K562 (cell line): ENCODE results near the gene ALS2. TPM values are rescaled to one million over a fixed set of nuclear protein-coding genes. Genes with fewer than 3 reads are reported as not detected.

ENCODE experiments used
- ATAC-seq: fragments of 200-7000 bp; cut with Tn5 transposase; 3 replicates; pipeline ENCODE4 v1.9.1; 2020; ENCODE audit warnings: moderate library complexity
- BruUV-seq: library from RNA; stranded (reverse); fragments of 400-500 nt; replicated peaks from 2 replicates; lab custom pipeline; 2021; lab: Mats Ljungman, UMichigan
- CTCF ChIA-PET: fragments of 300-600 bp; formaldehyde crosslinking; extraction: SDS; loops from one replicate; lab custom pipeline; 2021; ENCODE audit warnings: low intra/inter-chr PET ratio; lab: Yijun Ruan, JAX
- POLR2A ChIA-PET: fragments of 300-600, 350-650 bp; sonication (Branson Sonifier 250); formaldehyde crosslinking; extraction: SDS; loops from one replicate; lab custom pipeline; 2021; ENCODE audit warnings: antibody characterized with exemption, inconsistent platforms; lab: Yijun Ruan, JAX
- DNase-seq, 4 experiments: peaks; one replicate each; pipeline versions ENCODE4 v3.0.0 to v3.0.0-alpha.2; 2011 to 2018; ENCODE audit warnings: low spot score in 3 of 4, mixed read lengths in 3 of 4; ENCODE audit errors: extremely low read depth in 1 of 4
- FAIRE-seq: peaks from 2 replicates; lab custom pipeline; 2011; peaks lifted over from hg19 to GRCh38; lab: Jason Lieb, UNC
- H2AFZ ChIP-seq: 2 replicates; pipeline ENCODE4 v1.6.0; 2011; ENCODE audit warnings: low read depth, low read length, control low read depth, inconsistent platforms
- H3K27ac ChIP-seq: fragments of 200-600 bp; 3 replicates; pipeline ENCODE4 v1.8.0; 2011; ENCODE audit warnings: low read depth, mild to moderate bottlenecking, control low read depth, inconsistent platforms, low read length, moderate library complexity, mixed read lengths; ENCODE audit errors: extremely low read depth
- H3K27me3 ChIP-seq, 2 experiments: fragments of 300-600 bp in 1 of 2; 2 replicates in 1 of 2; 3 replicates in 1 of 2; pipeline versions ENCODE4 v1.6.0 to v1.8.0; 2011; ENCODE audit warnings: inconsistent platforms in 2 of 2, low read length in 2 of 2, mild to moderate bottlenecking in 1 of 2, mixed read lengths in 1 of 2, moderate library complexity in 1 of 2; ENCODE audit not compliant: control insufficient read depth in 2 of 2, insufficient read depth in 2 of 2
- H3K36me3 ChIP-seq: fragments of 300-600 bp; 3 replicates; pipeline ENCODE4 v1.8.0; 2011; ENCODE audit warnings: mild to moderate bottlenecking, low read length, inconsistent platforms; ENCODE audit not compliant: control insufficient read depth, insufficient read depth
- H3K4me1 ChIP-seq, 2 experiments: fragments of 200-600 bp in 1 of 2; replicated peaks in 1 of 2; 2 replicates in 1 of 2; 3 replicates in 1 of 2; pipeline versions ENCODE4 v1.5.1 to v1.8.0; 2011; ENCODE audit warnings: inconsistent platforms in 2 of 2, low read length in 2 of 2, mild to moderate bottlenecking in 1 of 2, mixed read lengths in 1 of 2, moderate library complexity in 1 of 2; ENCODE audit not compliant: control insufficient read depth in 2 of 2, insufficient read depth in 2 of 2
- H3K4me2 ChIP-seq: 2 replicates; pipeline ENCODE4 v1.6.1; 2011; ENCODE audit warnings: low read length, control low read depth, inconsistent platforms, mixed read lengths; ENCODE audit not compliant: insufficient read depth
- H3K4me3 ChIP-seq: fragments of 200-600 bp; sonication (generic), shearing (Covaris generic); 2 replicates; pipeline ENCODE4 v1.5.1; 2016; ENCODE audit warnings: control low read depth, inconsistent platforms
- H3K79me2 ChIP-seq: fragments of 200-600 bp; 3 replicates; pipeline ENCODE4 v1.8.0; 2011; ENCODE audit warnings: low read length, inconsistent platforms; ENCODE audit not compliant: control insufficient read depth, insufficient read depth
- H3K9ac ChIP-seq, 2 experiments: 2 replicates each; pipeline versions ENCODE4 v1.6.0 to v1.6.1; 2011; ENCODE audit warnings: low read depth in 2 of 2, low read length in 2 of 2, control low read depth in 1 of 2, inconsistent platforms in 1 of 2, mild to moderate bottlenecking in 1 of 2, mixed read lengths in 1 of 2; ENCODE audit not compliant: insufficient read depth in 1 of 2
- H3K9me1 ChIP-seq: one replicate; pipeline ENCODE4 v1.6.0; 2011; ENCODE audit warnings: inconsistent platforms, mild to moderate bottlenecking, low read length, moderate library complexity; ENCODE audit not compliant: control insufficient read depth, insufficient read depth
- H3K9me3 ChIP-seq: replicated peaks from 2 replicates; pipeline ENCODE4 v1.5.1; 2011; ENCODE audit warnings: low read depth, low read length, inconsistent platforms; ENCODE audit not compliant: control insufficient read depth, insufficient read depth
- H4K20me1 ChIP-seq: replicated peaks from 2 replicates; pipeline ENCODE4 v1.6.1; 2011; ENCODE audit warnings: low read length, inconsistent platforms, mixed read lengths; ENCODE audit not compliant: control insufficient read depth, insufficient read depth
- ASH1L ChIP-seq: fragments of 450-650 bp; IDR thresholded peaks from 2 replicates; pipeline ENCODE4 v1.6.1; 2018; ENCODE audit warnings: borderline replicate concordance, mild to moderate bottlenecking, low read depth; ENCODE audit not compliant: partially characterized antibody
- DACH1 ChIP-seq: fragments of 450-650 bp; IDR thresholded peaks from 2 replicates; pipeline ENCODE4 v1.6.1; 2018; ENCODE audit not compliant: partially characterized antibody
- EZH2 ChIP-seq: IDR thresholded peaks from 2 replicates; pipeline ENCODE4 v1.6.1; 2012; ENCODE audit warnings: low read depth, mild to moderate bottlenecking, inconsistent platforms, low read length, borderline replicate concordance
- GTF2A2 ChIP-seq: IDR thresholded peaks from 2 replicates; pipeline ENCODE4 v1.6.1; 2016; ENCODE audit warnings: mild to moderate bottlenecking, missing genetic modification characterization, missing compliant biosample characterization
- JUND ChIP-seq, 2 experiments: IDR thresholded peaks; 2 replicates in 1 of 2; 3 replicates in 1 of 2; pipeline ENCODE4 v1.6.1; 2011; ENCODE audit warnings: borderline replicate concordance in 2 of 2, low read depth in 2 of 2, low read length in 2 of 2, improper control_type of control experiment in 1 of 2, missing biosample characterization in 1 of 2, missing genetic modification characterization in 1 of 2, missing genetic modification reagents in 1 of 2
- KLF13 ChIP-seq: fragments of 450-650 bp; IDR thresholded peaks from 2 replicates; pipeline ENCODE4 v1.6.1; 2016; ENCODE audit warnings: missing genetic modification characterization, low read depth, mild to moderate bottlenecking, missing compliant biosample characterization, moderate library complexity, borderline replicate concordance
- PHTF2 ChIP-seq: fragments of 250-450 bp; sonication (Bioruptor Pico); IDR thresholded peaks from 2 replicates; pipeline ENCODE4 v1.5.0; 2021; ENCODE audit warnings: mild to moderate bottlenecking
- XRCC3 ChIP-seq: fragments of 450-650 bp; IDR thresholded peaks from 2 replicates; pipeline ENCODE4 v1.6.1; 2017; ENCODE audit warnings: mild to moderate bottlenecking, moderate library complexity
- ZNF436 ChIP-seq: fragments of 250-450, 450-650 bp; sonication (Bioruptor Pico); formaldehyde crosslinking; IDR thresholded peaks from 2 replicates; pipeline ENCODE4 v1.7.0; 2020; ENCODE audit warnings: mild to moderate bottlenecking
- ZNF764 ChIP-seq: fragments of 250-450 bp; sonication (Bioruptor Pico); IDR thresholded peaks from 2 replicates; pipeline ENCODE4 v1.4.0; 2020; ENCODE audit warnings: low read depth, mild to moderate bottlenecking, moderate library complexity
- WGBS: fragments of 100-300 bp; shearing (Covaris generic); methylation state at CpG from one replicate; pipeline ENCODE4 v1.1.6; 2016; ENCODE audit warnings: low coverage, mixed read lengths; ENCODE audit not compliant: insufficient coverage; ENCODE audit errors: missing lambda C conversion rate; 5-methylcytosine and 5-hydroxymethylcytosine counted together
- in situ Hi-C: fragments of 300-500 bp; cut with MboI; formaldehyde crosslinking; loops from 4 replicates; pipeline ENCODE4 v1.15.0; 2018; ENCODE audit warnings: inconsistent platforms, mixed read lengths
- intact Hi-C: fragments of 100-400 bp; cut with micrococcal nuclease; formaldehyde crosslinking; loops from 2 replicates; pipeline ENCODE4 v1.14.2; 2022
- polyA plus RNA-seq, 8 experiments: library from polyadenylated mRNA; depleted of rRNA in 4 of 8; stranded (reverse) in 5 of 8; unstranded in 3 of 8; fragments of >200 nt; fragmentation: Nextera tagmentation in 2 of 8; fragmentation: Illumina TruSeq in 1 of 8; extraction: Ambion mirVana in 2 of 8; extraction: Trizol in 1 of 8; gene quantifications; 2 replicates each; pipeline versions ENCODE4 v1.2.1 to v1.2.3, GENCODE V29; 2011 to 2014; ENCODE audit warnings: inconsistent platforms in 1 of 8, missing spikeins in 1 of 8
- total RNA-seq, 7 experiments: library from RNA; depleted of rRNA in 6 of 7; stranded (reverse); fragments of >200 nt in 6 of 7; fragmentation: Illumina TruSeq in 2 of 7; extraction: Trizol in 2 of 7; gene quantifications; 2 replicates each; pipeline versions ENCODE4 v1.2.1 to v1.2.3, GENCODE V29; 2011 to 2021; ENCODE audit warnings: low replicate concordance in 1 of 7
- TF ChIP-seq, protein P1 (sequence below): IDR thresholded peaks from 2 replicates; pipeline ENCODE4 v1.6.1; 2012; ENCODE audit warnings: low read depth, low read length, improper control_type of control experiment, borderline replicate concordance
- TF ChIP-seq, protein P2 (sequence below), 2 experiments: IDR thresholded peaks in 1 of 2; conservative IDR thresholded peaks in 1 of 2; 2 replicates each; pipeline ENCODE4 v1.6.1; 2016; ENCODE audit warnings: low read depth in 2 of 2, mild to moderate bottlenecking in 1 of 2, missing compliant biosample characterization in 1 of 2, missing genetic modification characterization in 1 of 2, moderate library complexity in 1 of 2
- TF ChIP-seq, protein P3 (sequence below): fragments of 450-650 bp; conservative IDR thresholded peaks from 2 replicates; pipeline ENCODE4 v1.6.1; 2016; ENCODE audit warnings: missing genetic modification characterization, low read depth, mild to moderate bottlenecking, missing compliant biosample characterization, moderate library complexity
- TF ChIP-seq, protein P4 (sequence below): sonication (generic); formaldehyde crosslinking; IDR thresholded peaks from 2 replicates; pipeline ENCODE4 v1.8.0; 2023; ENCODE audit warnings: mild to moderate bottlenecking, missing genetic modification reagents

ALS2 gene
- total and polyA plus RNA-seq, 9 of the 15 experiments (the other 6 are each of a cell fraction or from before 2014, with no cell fraction given), result 5.2 to 17.7 (median 11.6) TPM

DNA sequence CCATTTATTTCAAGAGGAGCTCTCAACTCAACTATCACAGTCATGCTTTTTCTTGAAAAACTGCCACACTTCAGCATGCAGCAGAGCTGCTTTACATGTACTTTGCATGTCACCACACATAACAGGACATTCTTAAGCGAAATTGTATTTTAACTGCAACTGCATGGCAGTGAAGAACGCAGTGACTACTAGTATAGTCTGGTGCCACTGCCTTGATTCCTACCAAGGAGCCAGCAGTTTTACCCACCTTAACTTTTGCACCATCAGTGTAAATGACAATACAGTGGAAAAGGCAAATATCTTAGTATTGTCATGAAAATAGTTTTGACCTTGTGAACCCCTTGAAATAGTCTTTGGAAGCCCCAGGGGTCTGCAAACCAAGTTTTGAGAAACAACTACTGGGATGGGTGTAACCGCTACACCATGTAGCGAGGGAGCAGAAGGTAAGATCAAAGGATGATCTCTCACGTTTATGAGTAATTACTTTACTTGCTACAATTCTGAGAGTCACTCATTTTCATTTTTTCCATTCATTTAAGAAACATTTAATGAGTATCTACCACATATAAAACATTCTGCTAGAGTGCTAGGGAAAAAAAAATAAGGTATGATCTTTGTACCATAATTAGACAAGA, 50.0 kb downstream of the ALS2 start:
- 62% methylated on average over 5 of the region's 5 CpGs for WGBS
- no TSS peak for BruUV-seq
- Histone ChIP-seq H3K27me3 (no peaks in the 10 kb centered on the region), H3K9ac (no peak overlapping the region), H3K9me1 (no peaks in the 10 kb centered on the region), H3K4me2 (no peak overlapping the region), H2AFZ (no peak overlapping the region), H3K4me3 (no peak overlapping the region), H4K20me1 (no peaks in the 10 kb centered on the region), H3K4me1 (no peaks in the 10 kb centered on the region), H3K27ac (no peak overlapping the region), H3K9me3 (no peaks in the 10 kb centered on the region), H3K79me2 (no peaks in the 10 kb centered on the region), H3K36me3 (peaks cover 20% of the 10 kb centered on the region; the same call in 2 of the 3 replicates)
- in situ Hi-C loops, result no loop called here
- intact Hi-C loops, result no loop called here
- POLR2A ChIA-PET, result interaction anchor here (0.8 kb wide), 1 partner anchor 11 kb away, joined by 4 read pairs; no protein-coding TSS in a partner anchor
- CTCF ChIA-PET, result no interaction called here
- ATAC-seq (no peak), FAIRE-seq (no peak), DNase-seq (no peak)
- no peak for TF ChIP-seq PHTF2 (CRISPR knock-in tag)
- TF ChIP-seq EZH2, result no peak
- TF ChIP-seq JUND (IDR thresholded peaks at IDR 0.05; ENCODE audit: borderline replicate concordance, low read depth, low read length), result no peak
- TF ChIP-seq JUND (tag; IDR thresholded peaks at IDR 0.05; ENCODE audit: borderline replicate concordance, low read depth, low read length), result no peak
- no peak for TF ChIP-seq GTF2A2
- TF ChIP-seq ZNF764, result no peak
- TF ChIP-seq, protein P1, sequence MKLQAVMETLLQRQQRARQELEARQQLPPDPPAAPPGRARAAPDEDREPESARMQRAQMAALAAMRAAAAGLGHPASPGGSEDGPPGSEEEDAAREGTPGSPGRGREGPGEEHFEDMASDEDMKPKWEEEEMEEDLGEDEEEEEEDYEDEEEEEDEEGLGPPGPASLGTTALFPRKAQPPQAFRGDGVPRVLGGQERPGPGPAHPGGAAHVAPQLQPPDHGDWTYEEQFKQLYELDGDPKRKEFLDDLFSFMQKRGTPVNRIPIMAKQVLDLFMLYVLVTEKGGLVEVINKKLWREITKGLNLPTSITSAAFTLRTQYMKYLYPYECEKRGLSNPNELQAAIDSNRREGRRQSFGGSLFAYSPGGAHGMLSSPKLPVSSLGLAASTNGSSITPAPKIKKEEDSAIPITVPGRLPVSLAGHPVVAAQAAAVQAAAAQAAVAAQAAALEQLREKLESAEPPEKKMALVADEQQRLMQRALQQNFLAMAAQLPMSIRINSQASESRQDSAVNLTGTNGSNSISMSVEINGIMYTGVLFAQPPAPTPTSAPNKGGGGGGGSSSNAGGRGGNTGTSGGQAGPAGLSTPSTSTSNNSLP, result no peak
- no peak for TF ChIP-seq ASH1L
- TF ChIP-seq ZNF436 (CRISPR knock-in tag), result no peak
- TF ChIP-seq, protein P2, sequence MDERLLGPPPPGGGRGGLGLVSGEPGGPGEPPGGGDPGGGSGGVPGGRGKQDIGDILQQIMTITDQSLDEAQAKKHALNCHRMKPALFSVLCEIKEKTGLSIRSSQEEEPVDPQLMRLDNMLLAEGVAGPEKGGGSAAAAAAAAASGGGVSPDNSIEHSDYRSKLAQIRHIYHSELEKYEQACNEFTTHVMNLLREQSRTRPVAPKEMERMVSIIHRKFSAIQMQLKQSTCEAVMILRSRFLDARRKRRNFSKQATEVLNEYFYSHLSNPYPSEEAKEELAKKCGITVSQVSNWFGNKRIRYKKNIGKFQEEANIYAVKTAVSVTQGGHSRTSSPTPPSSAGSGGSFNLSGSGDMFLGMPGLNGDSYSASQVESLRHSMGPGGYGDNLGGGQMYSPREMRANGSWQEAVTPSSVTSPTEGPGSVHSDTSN (CRISPR knock-in tag; IDR thresholded peaks at IDR 0.05; ENCODE audit: low read depth), result no peak
- TF ChIP-seq, protein P2 (tag; conservative IDR thresholded peaks at IDR 0.05; ENCODE audit: low read depth), result no peak
- no peak for TF ChIP-seq DACH1
- TF ChIP-seq XRCC3, result no peak
- TF ChIP-seq, protein P3, sequence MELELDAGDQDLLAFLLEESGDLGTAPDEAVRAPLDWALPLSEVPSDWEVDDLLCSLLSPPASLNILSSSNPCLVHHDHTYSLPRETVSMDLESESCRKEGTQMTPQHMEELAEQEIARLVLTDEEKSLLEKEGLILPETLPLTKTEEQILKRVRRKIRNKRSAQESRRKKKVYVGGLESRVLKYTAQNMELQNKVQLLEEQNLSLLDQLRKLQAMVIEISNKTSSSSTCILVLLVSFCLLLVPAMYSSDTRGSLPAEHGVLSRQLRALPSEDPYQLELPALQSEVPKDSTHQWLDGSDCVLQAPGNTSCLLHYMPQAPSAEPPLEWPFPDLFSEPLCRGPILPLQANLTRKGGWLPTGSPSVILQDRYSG (tag), result no peak
- TF ChIP-seq, protein P4, sequence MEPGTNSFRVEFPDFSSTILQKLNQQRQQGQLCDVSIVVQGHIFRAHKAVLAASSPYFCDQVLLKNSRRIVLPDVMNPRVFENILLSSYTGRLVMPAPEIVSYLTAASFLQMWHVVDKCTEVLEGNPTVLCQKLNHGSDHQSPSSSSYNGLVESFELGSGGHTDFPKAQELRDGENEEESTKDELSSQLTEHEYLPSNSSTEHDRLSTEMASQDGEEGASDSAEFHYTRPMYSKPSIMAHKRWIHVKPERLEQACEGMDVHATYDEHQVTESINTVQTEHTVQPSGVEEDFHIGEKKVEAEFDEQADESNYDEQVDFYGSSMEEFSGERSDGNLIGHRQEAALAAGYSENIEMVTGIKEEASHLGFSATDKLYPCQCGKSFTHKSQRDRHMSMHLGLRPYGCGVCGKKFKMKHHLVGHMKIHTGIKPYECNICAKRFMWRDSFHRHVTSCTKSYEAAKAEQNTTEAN (CRISPR knock-in tag), result no peak
- no peak for TF ChIP-seq KLF13
